HepG2 (cell line): ENCODE results near the gene EFCAB8. TPM values are rescaled to one million over a fixed set of nuclear protein-coding genes. Genes with fewer than 3 reads are reported as not detected.
A peak's percentile ranks its signal among the peaks of the same experiment; 100 is the strongest.

Experiments used
- DNMT1 ChIP-seq: sonication (generic); formaldehyde crosslinking; IDR thresholded peaks from 2 replicates; pipeline ENCODE4 v1.5.1; 2020; ENCODE audit warnings: mild to moderate bottlenecking, missing genetic modification reagents
- ETV6 ChIP-seq: sonication (generic); formaldehyde crosslinking; conservative IDR thresholded peaks from 2 replicates; pipeline ENCODE4 v1.4.0; 2020; ENCODE audit warnings: missing genetic modification reagents
- HDAC1 ChIP-seq: sonication (generic); formaldehyde crosslinking; IDR thresholded peaks from 2 replicates; pipeline ENCODE4 v1.5.1; 2020; ENCODE audit warnings: mild to moderate bottlenecking, missing genetic modification reagents
- HDAC2 ChIP-seq: sonication (generic); formaldehyde crosslinking; IDR thresholded peaks from 2 replicates; pipeline ENCODE4 v1.4.0; 2020; ENCODE audit warnings: missing genetic modification reagents
- HOXD1 ChIP-seq: sonication (generic); formaldehyde crosslinking; IDR thresholded peaks from 2 replicates; pipeline ENCODE4 v1.5.0; 2020; ENCODE audit warnings: missing genetic modification reagents
- TAF15 ChIP-seq: fragments of 200-400 bp; formaldehyde crosslinking; IDR thresholded peaks from one replicate; pipeline ENCODE4 v1.6.1; 2018; ENCODE audit warnings: mild to moderate bottlenecking, low read depth, low read length; ENCODE audit not compliant: poor library complexity, severe bottlenecking
- TBX3 ChIP-seq: fragments of 450-650 bp; IDR thresholded peaks from 2 replicates; pipeline ENCODE4 v1.6.1; 2017; ENCODE audit warnings: antibody characterized with exemption, mild to moderate bottlenecking, inconsistent platforms, borderline replicate concordance
- ZBTB1 ChIP-seq: sonication (generic); formaldehyde crosslinking; IDR thresholded peaks from 2 replicates; pipeline ENCODE4 v1.4.0; 2020; ENCODE audit warnings: missing genetic modification reagents, borderline replicate concordance
- ZNF12 ChIP-seq: sonication (generic); formaldehyde crosslinking; IDR thresholded peaks from 2 replicates; pipeline ENCODE4 v1.5.0; 2020; ENCODE audit warnings: missing genetic modification reagents
- ZNF3 ChIP-seq: IDR thresholded peaks from 2 replicates; pipeline ENCODE4 v1.7.0; 2017; ENCODE audit warnings: inconsistent platforms
- ZNF333 ChIP-seq: sonication (generic); formaldehyde crosslinking; IDR thresholded peaks from 2 replicates; pipeline ENCODE4 v1.4.0; 2020; ENCODE audit warnings: mild to moderate bottlenecking, missing genetic modification reagents, borderline replicate concordance
- ZNF460 ChIP-seq: sonication (generic); formaldehyde crosslinking; IDR thresholded peaks from 2 replicates; pipeline ENCODE4 v1.5.1; 2020; ENCODE audit warnings: missing genetic modification reagents, mild to moderate bottlenecking, borderline replicate concordance
- ZNF543 ChIP-seq: sonication (generic); formaldehyde crosslinking; IDR thresholded peaks from 2 replicates; pipeline ENCODE4 v1.4.0; 2020; ENCODE audit warnings: mild to moderate bottlenecking, missing genetic modification reagents
- ZNF607 ChIP-seq: sonication (generic); formaldehyde crosslinking; IDR thresholded peaks from 2 replicates; pipeline ENCODE4 v1.5.1; 2020; ENCODE audit warnings: missing genetic modification reagents, mild to moderate bottlenecking, borderline replicate concordance
- ZSCAN31 ChIP-seq: sonication (generic); formaldehyde crosslinking; IDR thresholded peaks from 2 replicates; pipeline ENCODE4 v1.5.0; 2020; ENCODE audit warnings: low read depth, mild to moderate bottlenecking, missing genetic modification reagents
- polyA plus RNA-seq, 8 experiments: library from polyadenylated mRNA; depleted of rRNA in 3 of 8; stranded (reverse) in 7 of 8; unstranded in 1 of 8; fragments of >200 nt; fragmentation: Illumina TruSeq in 4 of 8; extraction: Trizol in 4 of 8; gene quantifications; 2 replicates each; pipeline versions ENCODE4 v1.2.1 to v1.2.3, GENCODE V29; 2011 to 2016; ENCODE audit warnings: low read depth in 4 of 8, missing spikeins in 1 of 8, mixed read lengths in 1 of 8; ENCODE audit not compliant: insufficient read depth in 1 of 8
- total RNA-seq, 5 experiments: library from RNA; depleted of rRNA; stranded (reverse); fragments of >200 nt; fragmentation: Illumina TruSeq; extraction: Trizol; gene quantifications; 2 replicates each; pipeline ENCODE4 v1.2.3, GENCODE V29; 2016; ENCODE audit warnings: low read depth in 1 of 5
- TF ChIP-seq, protein P1 (sequence below): sonication (generic); formaldehyde crosslinking; IDR thresholded peaks from 2 replicates; pipeline ENCODE4 v1.8.0; 2022; ENCODE audit warnings: missing genetic modification reagents, mild to moderate bottlenecking, borderline replicate concordance
- TF ChIP-seq, protein P2 (sequence below): IDR thresholded peaks from 2 replicates; pipeline ENCODE4 v1.6.1; 2016; ENCODE audit warnings: missing biosample characterization, missing genetic modification reagents, low read depth
- TF ChIP-seq, protein P3 (sequence below): sonication (generic); formaldehyde crosslinking; IDR thresholded peaks from 2 replicates; pipeline ENCODE4 v1.9.0; 2021; ENCODE audit warnings: missing genetic modification reagents, borderline replicate concordance
- TF ChIP-seq, protein P4 (sequence below): sonication (generic); formaldehyde crosslinking; IDR thresholded peaks from 2 replicates; pipeline ENCODE4 v1.5.0; 2020; ENCODE audit warnings: missing genetic modification reagents
- TF ChIP-seq, protein P5 (sequence below): sonication (generic); formaldehyde crosslinking; IDR thresholded peaks from 2 replicates; pipeline ENCODE4 v1.4.0; 2020; ENCODE audit warnings: missing genetic modification reagents, borderline replicate concordance

EFCAB8 gene
- total and polyA plus RNA-seq, 2 of the 13 experiments (the other 11 are each of a cell fraction or from before 2014, with no cell fraction given) = 0.15 to 0.22 TPM

DNA sequence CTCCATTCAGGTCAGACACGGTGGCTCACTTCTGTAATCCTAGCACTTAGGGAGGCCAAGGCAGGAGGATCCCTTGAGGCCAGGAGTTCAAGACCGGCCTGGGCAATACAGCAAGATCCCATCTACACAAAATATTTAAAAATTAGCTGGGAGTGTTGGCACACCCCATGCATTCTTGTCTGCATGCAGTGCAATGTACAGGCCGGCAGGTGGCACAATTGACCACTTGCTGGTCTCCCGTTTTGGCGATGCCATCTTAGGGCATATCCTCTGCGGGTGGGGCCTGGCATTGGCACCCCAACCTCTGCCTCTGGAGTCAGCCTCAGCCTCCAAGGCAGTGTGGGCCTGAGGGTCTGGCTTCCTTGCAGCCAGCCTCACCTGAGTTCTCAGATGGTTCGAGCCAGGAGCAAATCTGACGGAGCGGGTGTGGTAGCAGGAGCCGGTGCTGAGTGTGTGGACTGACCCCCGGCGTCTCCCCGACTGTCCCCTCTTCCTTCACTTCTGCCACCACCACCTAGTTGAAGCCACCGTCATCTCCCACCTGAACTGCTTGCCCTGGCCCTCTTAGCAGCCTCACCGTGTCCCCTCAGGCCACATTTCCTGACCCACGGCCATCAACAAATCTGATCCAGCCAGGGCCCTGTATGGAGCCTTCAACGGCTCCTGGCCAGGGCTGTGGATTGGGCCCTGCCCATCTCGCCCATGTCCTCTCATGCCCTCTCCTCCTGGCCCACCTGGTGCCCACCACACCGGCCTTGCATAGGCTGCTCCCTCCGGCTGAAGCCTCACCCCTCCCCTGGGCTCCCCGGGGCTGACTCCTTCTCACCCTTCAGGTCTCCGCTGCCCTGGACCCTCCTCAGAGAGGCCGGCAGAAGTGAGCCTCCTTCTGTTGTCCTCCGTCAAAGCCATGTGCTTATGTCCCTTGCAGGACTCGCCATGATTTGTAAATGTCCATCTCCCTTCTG is 44.0 kb downstream of the EFCAB8 start (continued):
- TF ChIP-seq HDAC1 (no peak), ZNF460 (CRISPR knock-in tag) (no peak), ETV6 (CRISPR knock-in tag) (peak; percentile 55; the same call in 1 of the 2 replicates), ZBTB1 (CRISPR knock-in tag) (no peak), ZNF607 (0 out of 2 replicates have a peak, but pooled peaks have one; percentile 26), ZNF333 (CRISPR knock-in tag) (no peak), ZNF12 (CRISPR knock-in tag) (no peak), ZSCAN31 (CRISPR knock-in tag) (no peak), HDAC2 (CRISPR knock-in tag) (no peak; the same call in 1 of the 2 replicates), ZNF3 (CRISPR knock-in tag) (peak; percentile 69; the same call in 1 of the 2 replicates), TAF15 (no peak), HOXD1 (CRISPR knock-in tag) (no peak), DNMT1 (CRISPR knock-in tag) (0 out of 2 replicates have a peak, but pooled peaks have one; percentile 31), TBX3 (no peak), ZNF543 (CRISPR knock-in tag) (no peak)
- TF ChIP-seq, protein P1, sequence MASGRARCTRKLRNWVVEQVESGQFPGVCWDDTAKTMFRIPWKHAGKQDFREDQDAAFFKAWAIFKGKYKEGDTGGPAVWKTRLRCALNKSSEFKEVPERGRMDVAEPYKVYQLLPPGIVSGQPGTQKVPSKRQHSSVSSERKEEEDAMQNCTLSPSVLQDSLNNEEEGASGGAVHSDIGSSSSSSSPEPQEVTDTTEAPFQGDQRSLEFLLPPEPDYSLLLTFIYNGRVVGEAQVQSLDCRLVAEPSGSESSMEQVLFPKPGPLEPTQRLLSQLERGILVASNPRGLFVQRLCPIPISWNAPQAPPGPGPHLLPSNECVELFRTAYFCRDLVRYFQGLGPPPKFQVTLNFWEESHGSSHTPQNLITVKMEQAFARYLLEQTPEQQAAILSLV (CRISPR knock-in tag) = peak; percentile 52; the same call in 1 of the 2 replicates
- TF ChIP-seq, protein P2, sequence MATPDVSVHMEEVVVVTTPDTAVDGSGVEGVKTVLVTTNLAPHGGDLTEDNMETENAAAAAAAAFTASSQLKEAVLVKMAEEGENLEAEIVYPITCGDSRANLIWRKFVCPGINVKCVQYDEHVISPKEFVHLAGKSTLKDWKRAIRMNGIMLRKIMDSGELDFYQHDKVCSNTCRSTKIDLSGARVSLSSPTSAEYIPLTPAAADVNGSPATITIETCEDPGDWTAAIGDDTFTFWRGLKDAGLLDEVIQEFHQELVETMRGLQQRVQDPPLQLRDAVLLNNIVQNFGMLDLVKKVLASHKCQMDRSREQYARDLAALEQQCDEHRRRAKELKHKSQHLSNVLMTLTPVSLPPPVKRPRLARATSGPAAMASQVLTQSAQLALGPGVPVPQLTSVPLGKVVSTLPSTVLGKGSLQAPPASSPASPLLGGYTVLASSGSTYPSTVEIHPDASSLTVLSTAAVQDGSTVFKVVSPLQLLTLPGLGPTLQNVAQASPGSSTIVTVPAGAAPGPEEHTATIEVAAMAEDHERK (CRISPR knock-in tag) = no peak
- TF ChIP-seq, protein P3, sequence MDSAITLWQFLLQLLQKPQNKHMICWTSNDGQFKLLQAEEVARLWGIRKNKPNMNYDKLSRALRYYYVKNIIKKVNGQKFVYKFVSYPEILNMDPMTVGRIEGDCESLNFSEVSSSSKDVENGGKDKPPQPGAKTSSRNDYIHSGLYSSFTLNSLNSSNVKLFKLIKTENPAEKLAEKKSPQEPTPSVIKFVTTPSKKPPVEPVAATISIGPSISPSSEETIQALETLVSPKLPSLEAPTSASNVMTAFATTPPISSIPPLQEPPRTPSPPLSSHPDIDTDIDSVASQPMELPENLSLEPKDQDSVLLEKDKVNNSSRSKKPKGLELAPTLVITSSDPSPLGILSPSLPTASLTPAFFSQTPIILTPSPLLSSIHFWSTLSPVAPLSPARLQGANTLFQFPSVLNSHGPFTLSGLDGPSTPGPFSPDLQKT = no peak
- TF ChIP-seq, protein P4, sequence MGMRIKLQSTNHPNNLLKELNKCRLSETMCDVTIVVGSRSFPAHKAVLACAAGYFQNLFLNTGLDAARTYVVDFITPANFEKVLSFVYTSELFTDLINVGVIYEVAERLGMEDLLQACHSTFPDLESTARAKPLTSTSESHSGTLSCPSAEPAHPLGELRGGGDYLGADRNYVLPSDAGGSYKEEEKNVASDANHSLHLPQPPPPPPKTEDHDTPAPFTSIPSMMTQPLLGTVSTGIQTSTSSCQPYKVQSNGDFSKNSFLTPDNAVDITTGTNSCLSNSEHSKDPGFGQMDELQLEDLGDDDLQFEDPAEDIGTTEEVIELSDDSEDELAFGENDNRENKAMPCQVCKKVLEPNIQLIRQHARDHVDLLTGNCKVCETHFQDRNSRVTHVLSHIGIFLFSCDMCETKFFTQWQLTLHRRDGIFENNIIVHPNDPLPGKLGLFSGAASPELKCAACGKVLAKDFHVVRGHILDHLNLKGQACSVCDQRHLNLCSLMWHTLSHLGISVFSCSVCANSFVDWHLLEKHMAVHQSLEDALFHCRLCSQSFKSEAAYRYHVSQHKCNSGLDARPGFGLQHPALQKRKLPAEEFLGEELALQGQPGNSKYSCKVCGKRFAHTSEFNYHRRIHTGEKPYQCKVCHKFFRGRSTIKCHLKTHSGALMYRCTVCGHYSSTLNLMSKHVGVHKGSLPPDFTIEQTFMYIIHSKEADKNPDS (CRISPR knock-in tag) = no peak
- TF ChIP-seq, protein P5, sequence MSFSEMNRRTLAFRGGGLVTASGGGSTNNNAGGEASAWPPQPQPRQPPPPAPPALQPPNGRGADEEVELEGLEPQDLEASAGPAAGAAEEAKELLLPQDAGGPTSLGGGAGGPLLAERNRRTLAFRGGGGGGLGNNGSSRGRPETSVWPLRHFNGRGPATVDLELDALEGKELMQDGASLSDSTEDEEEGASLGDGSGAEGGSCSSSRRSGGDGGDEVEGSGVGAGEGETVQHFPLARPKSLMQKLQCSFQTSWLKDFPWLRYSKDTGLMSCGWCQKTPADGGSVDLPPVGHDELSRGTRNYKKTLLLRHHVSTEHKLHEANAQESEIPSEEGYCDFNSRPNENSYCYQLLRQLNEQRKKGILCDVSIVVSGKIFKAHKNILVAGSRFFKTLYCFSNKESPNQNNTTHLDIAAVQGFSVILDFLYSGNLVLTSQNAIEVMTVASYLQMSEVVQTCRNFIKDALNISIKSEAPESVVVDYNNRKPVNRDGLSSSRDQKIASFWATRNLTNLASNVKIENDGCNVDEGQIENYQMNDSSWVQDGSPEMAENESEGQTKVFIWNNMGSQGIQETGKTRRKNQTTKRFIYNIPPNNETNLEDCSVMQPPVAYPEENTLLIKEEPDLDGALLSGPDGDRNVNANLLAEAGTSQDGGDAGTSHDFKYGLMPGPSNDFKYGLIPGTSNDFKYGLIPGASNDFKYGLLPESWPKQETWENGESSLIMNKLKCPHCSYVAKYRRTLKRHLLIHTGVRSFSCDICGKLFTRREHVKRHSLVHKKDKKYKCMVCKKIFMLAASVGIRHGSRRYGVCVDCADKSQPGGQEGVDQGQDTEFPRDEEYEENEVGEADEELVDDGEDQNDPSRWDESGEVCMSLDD (CRISPR knock-in tag) = no peak
